ENCODE measurements around the gene KLHL21. TPM values are rescaled to one million over a fixed set of nuclear protein-coding genes. Genes with fewer than 3 reads are reported as not detected.

Gene KLHL21
- total RNA-seq, 1 experiment from 2014 or later: 27.5 TPM

DNA sequence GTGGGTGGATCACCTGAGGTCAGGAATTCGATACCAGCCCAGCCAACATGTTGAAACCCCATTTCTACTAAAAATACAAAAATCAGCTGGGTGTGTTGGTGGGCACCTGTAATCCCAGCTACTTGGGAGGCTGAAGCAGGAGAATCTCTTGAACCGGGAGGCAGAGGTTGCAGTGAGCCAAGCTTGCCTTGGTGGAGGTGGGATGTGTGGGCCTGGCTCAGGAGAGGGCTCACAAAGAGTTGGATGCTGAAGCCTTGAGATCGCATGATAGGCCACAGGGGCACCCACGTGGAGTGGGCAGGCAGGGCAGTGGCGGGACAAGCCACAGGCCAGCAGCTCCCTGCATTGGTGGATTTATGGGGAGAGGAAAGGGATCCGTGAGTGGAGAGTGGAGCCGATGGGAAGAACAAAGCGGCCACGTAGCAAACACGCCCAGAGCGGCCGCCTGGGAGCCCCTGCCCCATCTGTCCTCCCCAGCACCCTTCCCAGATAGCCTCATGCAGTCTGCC, 26.4 kb upstream of the KLHL21 start:
- ATAC-seq: no peak
- intact Hi-C loops (cut with micrococcal nuclease): no loop called here

DNA sequence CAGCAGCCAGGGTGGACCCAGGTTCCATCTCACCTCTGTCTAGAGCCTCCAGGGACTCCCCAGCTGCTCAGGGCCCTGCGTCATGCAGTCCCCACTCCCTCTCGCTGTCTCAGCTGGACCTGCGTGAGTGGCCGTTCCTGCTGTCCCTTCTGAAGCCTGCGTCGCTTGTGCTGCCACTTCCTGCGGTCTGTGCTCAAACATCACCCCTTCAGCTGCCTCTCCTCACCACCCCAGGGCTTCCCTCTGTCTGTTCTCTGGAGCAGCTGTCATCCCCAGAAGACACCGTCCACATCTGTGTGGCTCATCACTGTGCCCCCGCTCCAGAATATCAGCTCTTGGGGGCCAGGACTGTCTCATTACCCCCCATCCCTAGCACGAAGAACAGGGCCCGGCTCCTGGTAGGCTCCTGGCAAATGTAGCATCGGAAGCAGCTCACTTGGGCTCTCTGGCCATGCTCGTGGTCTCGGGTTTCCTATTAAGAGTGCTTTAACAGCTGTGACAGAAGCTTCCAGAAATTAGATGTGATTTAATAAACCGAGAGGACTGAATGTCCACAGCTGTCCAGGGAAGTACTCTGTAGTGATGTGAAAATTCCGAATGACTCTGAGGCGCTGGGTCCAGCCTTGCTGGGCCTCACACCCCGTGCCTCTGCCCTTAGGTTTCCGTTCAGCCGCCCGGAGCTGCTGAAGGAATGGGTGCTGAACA, 25.3 kb upstream of the KLHL21 start:
- peaks cover 38% of the 10 kb centered on the region for H3K79me2 ChIP-seq (ENCODE audit: insufficient read depth, low read length)
- ChIA-PET POLR2A (no interaction called here), RAD21 (ENCODE audit: low non-redundant PET in 1 of 2, low total read pairs in 2 of 2, uncharacterized antibody in 2 of 2, unreplicated experiment in 2 of 2) (no interaction called here), CTCF (no interaction called here)
- ATAC-seq (no peak), DNase-seq (ENCODE audit: low read depth, low spot score) (no peak)
- no TSS peak for BruUV-seq (replicated peaks)
- no peaks in the 10 kb centered on the region for H3K9me2 ChIP-seq (ENCODE audit: insufficient read depth)
- H3K27me3 ChIP-seq (ENCODE audit: insufficient read depth, low read length): no peaks in the 10 kb centered on the region
- H4K20me1 ChIP-seq (ENCODE audit: insufficient read depth): no peaks in the 10 kb centered on the region
- H3K4me1 ChIP-seq (ENCODE audit: control insufficient read depth in 1 of 2, insufficient read depth in 2 of 2, low read length in 2 of 2): peaks cover 0 to 18% of the 10 kb centered on the region in 2 experiments; a peak in 2 of 4 replicates
- TF ChIP-seq SRF (IDR thresholded peaks at IDR 0.05; ENCODE audit: low read depth): no peak
- no peak for TF ChIP-seq EZH2phosphoT487 (IDR thresholded peaks at IDR 0.05; ENCODE audit: borderline replicate concordance)
- TF ChIP-seq, protein P1, sequence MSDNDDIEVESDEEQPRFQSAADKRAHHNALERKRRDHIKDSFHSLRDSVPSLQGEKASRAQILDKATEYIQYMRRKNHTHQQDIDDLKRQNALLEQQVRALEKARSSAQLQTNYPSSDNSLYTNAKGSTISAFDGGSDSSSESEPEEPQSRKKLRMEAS (IDR thresholded peaks at IDR 0.05): no peak
- no peak for TF ChIP-seq POLR2A (IDR thresholded peaks at IDR 0.05; ENCODE audit: borderline replicate concordance, extremely low read depth, insufficient read depth, insufficient read length)
- TF ChIP-seq SP1 (IDR thresholded peaks at IDR 0.05; ENCODE audit: low read depth): no peak
- TF ChIP-seq, protein P2, sequence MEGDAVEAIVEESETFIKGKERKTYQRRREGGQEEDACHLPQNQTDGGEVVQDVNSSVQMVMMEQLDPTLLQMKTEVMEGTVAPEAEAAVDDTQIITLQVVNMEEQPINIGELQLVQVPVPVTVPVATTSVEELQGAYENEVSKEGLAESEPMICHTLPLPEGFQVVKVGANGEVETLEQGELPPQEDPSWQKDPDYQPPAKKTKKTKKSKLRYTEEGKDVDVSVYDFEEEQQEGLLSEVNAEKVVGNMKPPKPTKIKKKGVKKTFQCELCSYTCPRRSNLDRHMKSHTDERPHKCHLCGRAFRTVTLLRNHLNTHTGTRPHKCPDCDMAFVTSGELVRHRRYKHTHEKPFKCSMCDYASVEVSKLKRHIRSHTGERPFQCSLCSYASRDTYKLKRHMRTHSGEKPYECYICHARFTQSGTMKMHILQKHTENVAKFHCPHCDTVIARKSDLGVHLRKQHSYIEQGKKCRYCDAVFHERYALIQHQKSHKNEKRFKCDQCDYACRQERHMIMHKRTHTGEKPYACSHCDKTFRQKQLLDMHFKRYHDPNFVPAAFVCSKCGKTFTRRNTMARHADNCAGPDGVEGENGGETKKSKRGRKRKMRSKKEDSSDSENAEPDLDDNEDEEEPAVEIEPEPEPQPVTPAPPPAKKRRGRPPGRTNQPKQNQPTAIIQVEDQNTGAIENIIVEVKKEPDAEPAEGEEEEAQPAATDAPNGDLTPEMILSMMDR (IDR thresholded peaks at IDR 0.05 in 2 of 3, conservative IDR thresholded peaks at IDR 0.05 in 1 of 3; ENCODE audit: borderline replicate concordance in 1 of 3, insufficient read depth in 1 of 3, low read depth in 2 of 3, low read length in 2 of 3): no peak
- TF ChIP-seq TCF7L2 (IDR thresholded peaks at IDR 0.05; ENCODE audit: borderline replicate concordance, extremely low read depth, insufficient read depth, insufficient read length): no peak
- TF ChIP-seq, protein P3, sequence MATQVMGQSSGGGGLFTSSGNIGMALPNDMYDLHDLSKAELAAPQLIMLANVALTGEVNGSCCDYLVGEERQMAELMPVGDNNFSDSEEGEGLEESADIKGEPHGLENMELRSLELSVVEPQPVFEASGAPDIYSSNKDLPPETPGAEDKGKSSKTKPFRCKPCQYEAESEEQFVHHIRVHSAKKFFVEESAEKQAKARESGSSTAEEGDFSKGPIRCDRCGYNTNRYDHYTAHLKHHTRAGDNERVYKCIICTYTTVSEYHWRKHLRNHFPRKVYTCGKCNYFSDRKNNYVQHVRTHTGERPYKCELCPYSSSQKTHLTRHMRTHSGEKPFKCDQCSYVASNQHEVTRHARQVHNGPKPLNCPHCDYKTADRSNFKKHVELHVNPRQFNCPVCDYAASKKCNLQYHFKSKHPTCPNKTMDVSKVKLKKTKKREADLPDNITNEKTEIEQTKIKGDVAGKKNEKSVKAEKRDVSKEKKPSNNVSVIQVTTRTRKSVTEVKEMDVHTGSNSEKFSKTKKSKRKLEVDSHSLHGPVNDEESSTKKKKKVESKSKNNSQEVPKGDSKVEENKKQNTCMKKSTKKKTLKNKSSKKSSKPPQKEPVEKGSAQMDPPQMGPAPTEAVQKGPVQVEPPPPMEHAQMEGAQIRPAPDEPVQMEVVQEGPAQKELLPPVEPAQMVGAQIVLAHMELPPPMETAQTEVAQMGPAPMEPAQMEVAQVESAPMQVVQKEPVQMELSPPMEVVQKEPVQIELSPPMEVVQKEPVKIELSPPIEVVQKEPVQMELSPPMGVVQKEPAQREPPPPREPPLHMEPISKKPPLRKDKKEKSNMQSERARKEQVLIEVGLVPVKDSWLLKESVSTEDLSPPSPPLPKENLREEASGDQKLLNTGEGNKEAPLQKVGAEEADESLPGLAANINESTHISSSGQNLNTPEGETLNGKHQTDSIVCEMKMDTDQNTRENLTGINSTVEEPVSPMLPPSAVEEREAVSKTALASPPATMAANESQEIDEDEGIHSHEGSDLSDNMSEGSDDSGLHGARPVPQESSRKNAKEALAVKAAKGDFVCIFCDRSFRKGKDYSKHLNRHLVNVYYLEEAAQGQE (IDR thresholded peaks at IDR 0.05; ENCODE audit: low read depth): no peak
- H3K9me3 ChIP-seq (ENCODE audit: control insufficient read depth in 1 of 2, insufficient read depth in 1 of 2, low read depth in 1 of 2, low read length in 2 of 2): no peaks in the 10 kb centered on the region
- H3K27ac ChIP-seq (ENCODE audit: low read depth, low read length): no peak overlapping the region
- intact Hi-C loops (cut with micrococcal nuclease): no loop called here
- H3K4me3 ChIP-seq (replicated peaks in 1 of 2; ENCODE audit: low read depth in 1 of 2, low read length in 2 of 2): no peak overlapping the region
- H3K9ac ChIP-seq (ENCODE audit: low read length): no peak overlapping the region
- H2AFZ ChIP-seq (ENCODE audit: low read depth, low read length, poor library complexity, severe bottlenecking): no peak overlapping the region
- no peak overlapping the region for H3K4me2 ChIP-seq (ENCODE audit: low read length)
- H3K36me3 ChIP-seq (ENCODE audit: control insufficient read depth in 1 of 2, insufficient read depth in 2 of 2, low read length in 2 of 2): peaks cover 12 to 15% of the 10 kb centered on the region in 2 experiments; a peak in 3 of 4 replicates

More for the DNA sequence above, 26.4 kb upstream of the KLHL21 start:
- no peaks in the 10 kb centered on the region for H4K20me1 ChIP-seq (ENCODE audit: insufficient read depth)
- no peaks in the 10 kb centered on the region for H3K27me3 ChIP-seq (ENCODE audit: insufficient read depth, low read length)
- peaks cover 0 to 16% of the 10 kb centered on the region in 2 experiments; a peak in 2 of 4 replicates for H3K4me1 ChIP-seq (ENCODE audit: control insufficient read depth in 1 of 2, insufficient read depth in 2 of 2, low read length in 2 of 2)
- BruUV-seq (replicated peaks): no TSS peak
- no peaks in the 10 kb centered on the region for H3K9me2 ChIP-seq (ENCODE audit: insufficient read depth)
- no peak for DNase-seq (ENCODE audit: low read depth, low spot score)
- peaks cover 13 to 18% of the 10 kb centered on the region in 2 experiments; a peak in 2 of 4 replicates for H3K36me3 ChIP-seq (ENCODE audit: control insufficient read depth in 1 of 2, insufficient read depth in 2 of 2, low read length in 2 of 2)
- peaks cover 30% of the 10 kb centered on the region for H3K79me2 ChIP-seq (ENCODE audit: insufficient read depth, low read length)
- TF ChIP-seq EGR1 (IDR thresholded peaks at IDR 0.05; ENCODE audit: low read depth) (no peak), EZH2 (IDR thresholded peaks at IDR 0.05) (no peak), ELF1 (IDR thresholded peaks at IDR 0.05; ENCODE audit: borderline replicate concordance, low read depth) (no peak), SIN3A (IDR thresholded peaks at IDR 0.05; ENCODE audit: low read depth) (no peak), TCF7L2 (IDR thresholded peaks at IDR 0.05; ENCODE audit: borderline replicate concordance, extremely low read depth, insufficient read depth, insufficient read length) (no peak), ZFX (IDR thresholded peaks at IDR 0.05) (no peak)
- H3K4me2 ChIP-seq (ENCODE audit: low read length): no peak overlapping the region
- CTCF ChIA-PET: no interaction called here
- no peak overlapping the region for H3K4me3 ChIP-seq (replicated peaks in 1 of 2; ENCODE audit: low read depth in 1 of 2, low read length in 2 of 2)
- H2AFZ ChIP-seq (ENCODE audit: low read depth, low read length, poor library complexity, severe bottlenecking): no peak overlapping the region
- no peaks in the 10 kb centered on the region for H3K9me3 ChIP-seq (ENCODE audit: control insufficient read depth in 1 of 2, insufficient read depth in 1 of 2, low read depth in 1 of 2, low read length in 2 of 2)
- H3K9ac ChIP-seq (ENCODE audit: low read length): no peak overlapping the region
- RAD21 ChIA-PET (ENCODE audit: low non-redundant PET in 1 of 2, low total read pairs in 2 of 2, uncharacterized antibody in 2 of 2, unreplicated experiment in 2 of 2): no interaction called here
- H3K27ac ChIP-seq (ENCODE audit: low read depth, low read length): no peak overlapping the region
- POLR2A ChIA-PET: no interaction called here
